ENCODE measurements around the gene C18orf63. TPM values are rescaled to one million over a fixed set of nuclear protein-coding genes. Genes with fewer than 3 reads are reported as not detected.
A peak's percentile ranks its signal among the peaks of the same experiment; 100 is the strongest.

The C18orf63 gene
- total RNA-seq, 5 donors from 2014 or later (not counting 1 experiment from before 2014, with no cell fraction given): not detected

DNA sequence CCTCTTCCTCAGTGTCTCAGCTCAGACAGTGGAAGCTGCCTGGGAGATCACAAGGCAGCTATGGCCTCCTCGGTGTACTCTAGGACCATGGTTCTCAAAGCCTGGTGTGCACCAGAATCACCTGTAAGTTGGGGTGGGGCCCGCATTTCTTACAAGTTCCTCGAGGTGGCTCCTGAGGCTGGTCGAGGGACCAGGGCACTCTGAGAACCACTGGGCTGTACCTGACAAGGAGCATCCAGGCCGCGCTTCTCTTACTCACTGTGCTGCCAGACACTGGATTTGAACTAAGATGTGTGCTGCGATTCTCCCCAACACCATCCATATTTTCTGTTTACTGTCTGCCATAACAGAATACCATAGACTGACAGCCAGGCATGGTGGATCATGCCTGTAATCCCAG is 81.9 kb downstream of the C18orf63 start:
- Histone ChIP-seq H3K9me3 (no peaks in the 10 kb centered on the region), H3K4me1 (ENCODE audit: control insufficient read depth in 1 of 2, extremely low read depth in 1 of 2, insufficient read depth in 2 of 2, low read length in 2 of 2) (peaks cover 0 to 4% of the 10 kb centered on the region in 2 experiments), H3K27me3 (replicated peaks in 1 of 2; ENCODE audit: control insufficient read depth in 2 of 2, extremely low read depth in 1 of 2, insufficient read depth in 2 of 2, low read length in 1 of 2) (peaks cover 0 to 20% of the 10 kb centered on the region in 2 experiments), H3K27ac (ENCODE audit: low read length) (no peak overlapping the region), H3K4me3 (ENCODE audit: control insufficient read depth in 1 of 2, extremely low read depth in 1 of 2, low read length in 1 of 2) (no peak overlapping the region), H3K36me3 (ENCODE audit: control insufficient read depth in 2 of 2, extremely low read depth in 1 of 2, insufficient read depth in 1 of 2, low read length in 1 of 2) (no peaks in the 10 kb centered on the region)
- H3K27ac Mint-ChIP-seq: no peak overlapping the region
- no peaks in the 10 kb centered on the region for H3K36me3 Mint-ChIP-seq
- H3K4me3 Mint-ChIP-seq: no peak overlapping the region
- peaks cover 10 to 29% (median 11%) of the 10 kb centered on the region in 3 donors for H3K4me1 Mint-ChIP-seq
- no peak for DNase-seq
- ChIA-PET CTCF (no interaction called here), POLR2A (interaction anchor here in 1 of 2 donors (0.7 kb wide), 1 partner anchor 439 kb away, joined by 3 read pairs; no protein-coding TSS in a partner anchor)
- ATAC-seq (replicated peaks in 1 of 4): no peak
- 87% methylated on average over 7 of the region's 7 CpGs for WGBS (ENCODE audit: insufficient coverage)
- no peaks in the 10 kb centered on the region for H3K9me3 Mint-ChIP-seq
- H3K27me3 Mint-ChIP-seq: peaks cover 0 to 6% of the 10 kb centered on the region in 2 donors

DNA sequence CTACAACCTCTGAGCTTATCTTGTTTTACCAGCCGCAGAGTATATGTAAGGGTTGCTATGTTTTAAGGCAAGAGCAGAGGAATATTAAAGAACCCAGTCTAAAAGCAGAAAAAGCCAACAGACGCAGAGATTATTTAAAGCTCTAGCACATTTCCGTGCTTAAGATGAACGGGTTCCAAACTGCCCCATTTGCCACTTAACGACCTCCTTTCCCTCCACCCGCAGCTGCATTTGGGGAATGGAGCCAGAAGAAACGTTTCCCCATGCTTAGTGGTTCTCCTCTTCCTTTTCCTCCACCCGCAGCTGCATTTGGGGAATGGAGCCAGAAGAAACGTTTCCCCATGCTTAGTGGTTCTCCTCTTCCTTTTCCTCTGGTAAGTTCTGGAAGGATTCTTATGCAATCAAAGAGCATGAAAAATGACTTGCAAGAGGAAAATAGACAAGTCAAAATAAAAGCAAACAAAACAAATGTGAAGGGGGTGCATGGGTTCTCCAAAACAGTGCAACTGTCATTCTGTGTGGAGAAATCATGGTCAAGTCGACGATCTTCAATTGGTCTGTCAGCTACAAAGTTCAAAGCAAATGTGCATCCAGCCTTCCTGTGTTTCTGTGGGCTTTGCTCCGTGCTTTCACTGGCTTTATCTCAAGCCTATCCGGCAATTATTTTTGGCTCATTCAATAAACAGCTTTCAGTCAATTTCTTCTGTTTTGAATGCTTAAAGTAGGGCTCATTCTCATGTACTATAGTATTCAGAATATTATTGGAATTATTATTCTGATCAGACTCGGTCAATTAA is 83.7 kb downstream of the C18orf63 start:
- WGBS (ENCODE audit: insufficient coverage): 32% methylated on average over 9 of the region's 14 CpGs
- H3K4me1 Mint-ChIP-seq: peaks cover 10 to 29% (median 11%) of the 10 kb centered on the region in 3 donors

DNA sequence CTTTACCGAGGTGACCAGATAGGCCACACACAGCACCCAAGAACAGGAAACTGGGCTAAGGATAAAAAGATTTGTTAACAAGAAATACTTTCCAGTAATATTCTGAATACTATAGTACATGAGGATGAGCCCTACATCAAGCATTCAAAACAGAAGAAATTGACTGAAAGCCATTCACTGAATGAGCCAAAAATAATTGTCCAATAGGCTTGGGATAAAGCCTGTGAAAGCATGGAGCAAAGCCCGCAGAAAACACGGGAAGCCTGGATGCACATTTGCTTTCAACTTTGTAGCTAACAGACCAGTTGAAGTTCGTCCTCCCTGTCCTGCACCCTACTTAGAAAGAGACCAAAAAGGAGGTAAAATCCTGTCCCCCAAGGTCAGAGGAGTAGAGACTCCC is 85.2 kb downstream of the C18orf63 start:
- no peaks in the 10 kb centered on the region for H3K9me3 ChIP-seq
- no peak overlapping the region for H3K27ac ChIP-seq (ENCODE audit: low read length)
- CTCF ChIA-PET: no interaction called here
- peaks cover 0 to 17% of the 10 kb centered on the region in 2 experiments for H3K27me3 ChIP-seq (replicated peaks in 1 of 2; ENCODE audit: control insufficient read depth in 2 of 2, extremely low read depth in 1 of 2, insufficient read depth in 2 of 2, low read length in 1 of 2)
- no peak overlapping the region for H3K4me3 ChIP-seq (ENCODE audit: control insufficient read depth in 1 of 2, extremely low read depth in 1 of 2, low read length in 1 of 2)
- 60% methylated on average over 2 of the region's 4 CpGs for WGBS (ENCODE audit: insufficient coverage)
- DNase-seq: no peak
- Mint-ChIP-seq H3K4me1 (peaks cover 10 to 29% (median 11%) of the 10 kb centered on the region in 3 donors), H3K4me3 (no peak overlapping the region), H3K36me3 (no peaks in the 10 kb centered on the region), H3K27ac (no peak overlapping the region), H3K27me3 (no peaks in the 10 kb centered on the region), H3K9me3 (peaks cover 0 to 3% (median 0%) of the 10 kb centered on the region in 3 donors)
- POLR2A ChIA-PET: interaction anchor here in 1 of 2 donors (0.5 kb wide), 1 partner anchor 11 kb away, joined by 3 read pairs; no protein-coding TSS in a partner anchor
- no peak for ATAC-seq (replicated peaks in 1 of 4)
- no peaks in the 10 kb centered on the region for H3K36me3 ChIP-seq (ENCODE audit: control insufficient read depth in 2 of 2, extremely low read depth in 1 of 2, insufficient read depth in 1 of 2, low read length in 1 of 2)
- peaks cover 0 to 4% of the 10 kb centered on the region in 2 experiments for H3K4me1 ChIP-seq (ENCODE audit: control insufficient read depth in 1 of 2, extremely low read depth in 1 of 2, insufficient read depth in 2 of 2, low read length in 2 of 2)

More for the DNA sequence above, 83.7 kb downstream of the C18orf63 start:
- Mint-ChIP-seq H3K27me3 (peaks cover 0 to 4% of the 10 kb centered on the region in 2 donors), H3K27ac (no peak overlapping the region), H3K9me3 (no peaks in the 10 kb centered on the region), H3K36me3 (no peaks in the 10 kb centered on the region), H3K4me3 (no peak overlapping the region)
- peaks cover 0 to 20% of the 10 kb centered on the region in 2 experiments for H3K27me3 ChIP-seq (replicated peaks in 1 of 2; ENCODE audit: control insufficient read depth in 2 of 2, extremely low read depth in 1 of 2, insufficient read depth in 2 of 2, low read length in 1 of 2)
- no peak overlapping the region for H3K4me3 ChIP-seq (ENCODE audit: control insufficient read depth in 1 of 2, extremely low read depth in 1 of 2, low read length in 1 of 2)
- no peak for DNase-seq
- no peaks in the 10 kb centered on the region for H3K9me3 ChIP-seq
- ChIA-PET CTCF (interaction anchor here (1.1 to 1.2 kb wide), 3 partner anchors 45 to 97 kb away, joined by 3 to 4 read pairs (median 3); partner anchors contain the start of gene CNDP2 (in 1 of the 2)), POLR2A (interaction anchor here in 1 of 2 donors (0.5 kb wide), 1 partner anchor 9 kb away, joined by 4 read pairs; no protein-coding TSS in a partner anchor)
- peak in 1 of 4 experiments; percentile 34 for ATAC-seq (replicated peaks in 1 of 4)
- no peak overlapping the region for H3K27ac ChIP-seq (ENCODE audit: low read length)
- peaks cover 0 to 4% of the 10 kb centered on the region in 2 experiments for H3K4me1 ChIP-seq (ENCODE audit: control insufficient read depth in 1 of 2, extremely low read depth in 1 of 2, insufficient read depth in 2 of 2, low read length in 2 of 2)
- H3K36me3 ChIP-seq (ENCODE audit: control insufficient read depth in 2 of 2, extremely low read depth in 1 of 2, insufficient read depth in 1 of 2, low read length in 1 of 2): no peaks in the 10 kb centered on the region

DNA sequence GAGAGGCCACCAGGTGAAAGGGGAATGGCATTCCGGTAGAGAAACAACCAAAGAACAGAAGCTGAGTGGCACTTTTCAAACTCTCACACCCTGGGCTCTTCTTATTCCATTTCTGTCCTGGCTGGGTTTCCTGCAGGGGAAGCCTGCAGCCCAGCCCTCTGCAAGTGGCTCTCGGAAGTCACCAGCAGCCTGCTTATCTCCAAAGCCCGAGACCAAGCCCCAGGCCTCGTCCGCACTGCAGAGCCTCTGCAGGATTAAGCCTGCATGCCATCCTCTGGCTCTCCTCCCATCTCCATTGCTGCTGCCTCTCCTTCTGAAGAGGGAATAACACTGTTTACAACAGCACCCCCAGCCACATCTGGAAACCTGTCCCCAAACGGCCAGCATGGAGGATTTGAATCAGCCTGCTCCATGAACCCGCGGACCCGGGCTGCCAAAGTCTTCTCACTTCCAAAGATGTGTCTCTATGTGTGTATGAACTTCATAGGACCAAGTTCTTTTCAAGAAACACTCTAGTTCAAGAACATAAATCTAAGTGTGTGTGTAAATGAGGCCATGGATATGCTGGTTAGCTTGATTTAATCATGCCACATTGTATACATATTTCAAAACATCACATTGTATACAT is 87.3 kb downstream of the C18orf63 start:
- CTCF ChIA-PET: no interaction called here
- POLR2A ChIA-PET: no interaction called here
- H3K4me1 Mint-ChIP-seq: peaks cover 19 to 34% (median 20%) of the 10 kb centered on the region in 3 donors
- H3K36me3 Mint-ChIP-seq: no peaks in the 10 kb centered on the region
- peaks cover 4% of the 10 kb centered on the region in 2 experiments for H3K4me1 ChIP-seq (ENCODE audit: control insufficient read depth in 1 of 2, extremely low read depth in 1 of 2, insufficient read depth in 2 of 2, low read length in 2 of 2)
- no peak overlapping the region for H3K4me3 Mint-ChIP-seq
- no peaks in the 10 kb centered on the region for H3K9me3 ChIP-seq
- H3K27me3 Mint-ChIP-seq: no peaks in the 10 kb centered on the region
- 93% methylated on average over 4 of the region's 9 CpGs for WGBS (ENCODE audit: insufficient coverage)
- no peak for ATAC-seq (replicated peaks in 1 of 4)
- no peak overlapping the region for H3K27ac ChIP-seq (ENCODE audit: low read length)
- no peak overlapping the region for H3K27ac Mint-ChIP-seq
- H3K36me3 ChIP-seq (ENCODE audit: control insufficient read depth in 2 of 2, extremely low read depth in 1 of 2, insufficient read depth in 1 of 2, low read length in 1 of 2): no peaks in the 10 kb centered on the region
- no peak overlapping the region for H3K4me3 ChIP-seq (ENCODE audit: control insufficient read depth in 1 of 2, extremely low read depth in 1 of 2, low read length in 1 of 2)
- H3K27me3 ChIP-seq (replicated peaks in 1 of 2; ENCODE audit: control insufficient read depth in 2 of 2, extremely low read depth in 1 of 2, insufficient read depth in 2 of 2, low read length in 1 of 2): peaks cover 0 to 10% of the 10 kb centered on the region in 2 experiments
- DNase-seq: no peak
- H3K9me3 Mint-ChIP-seq: peaks cover 0 to 3% (median 0%) of the 10 kb centered on the region in 3 donors

GRCh38 chr18:74407888-74408287 is 92.2 kb downstream of the C18orf63 start:
- Histone ChIP-seq H3K4me3 (ENCODE audit: control insufficient read depth in 1 of 2, extremely low read depth in 1 of 2, low read length in 1 of 2) (no peak overlapping the region), H3K27me3 (replicated peaks in 1 of 2; ENCODE audit: control insufficient read depth in 2 of 2, extremely low read depth in 1 of 2, insufficient read depth in 2 of 2, low read length in 1 of 2) (peaks cover 0 to 14% of the 10 kb centered on the region in 2 experiments), H3K9me3 (no peaks in the 10 kb centered on the region), H3K4me1 (ENCODE audit: control insufficient read depth in 1 of 2, extremely low read depth in 1 of 2, insufficient read depth in 2 of 2, low read length in 2 of 2) (peaks cover 8 to 16% of the 10 kb centered on the region in 2 experiments), H3K27ac (ENCODE audit: low read length) (peak overlapping the region; percentile 56), H3K36me3 (ENCODE audit: control insufficient read depth in 2 of 2, extremely low read depth in 1 of 2, insufficient read depth in 1 of 2, low read length in 1 of 2) (no peaks in the 10 kb centered on the region)
- H3K4me1 Mint-ChIP-seq: peaks cover 32 to 51% (median 33%) of the 10 kb centered on the region in 3 donors
- H3K4me3 Mint-ChIP-seq: peak overlapping the region; percentile 65 to 76 (median 74)
- H3K9me3 Mint-ChIP-seq: peaks cover 0 to 3% (median 0%) of the 10 kb centered on the region in 3 donors
- POLR2A ChIA-PET: no interaction called here
- CTCF ChIA-PET: interaction anchor here (0.8 to 1.5 kb wide), 2 partner anchors 30 to 86 kb away, joined by 6 to 8 read pairs; no protein-coding TSS in a partner anchor
- peak overlapping the region; percentile 96 to 97 for H3K27ac Mint-ChIP-seq
- DNase-seq (no peak), ATAC-seq (replicated peaks in 1 of 4) (no peak)
- WGBS (ENCODE audit: insufficient coverage): 0% methylated on average over 2 of the region's 2 CpGs
- no peaks in the 10 kb centered on the region for H3K36me3 Mint-ChIP-seq
- H3K27me3 Mint-ChIP-seq: peaks cover 0 to 2% of the 10 kb centered on the region in 2 donors

Measured in T-cell (primary cell).